ENCODE results near the gene NIM1K.
"Not testable (repeated sequence)": the region's sequence is repeated elsewhere in the genome, so short reads cannot be mapped to it uniquely, and the experiment has no call there.

The NIM1K gene

DNA sequence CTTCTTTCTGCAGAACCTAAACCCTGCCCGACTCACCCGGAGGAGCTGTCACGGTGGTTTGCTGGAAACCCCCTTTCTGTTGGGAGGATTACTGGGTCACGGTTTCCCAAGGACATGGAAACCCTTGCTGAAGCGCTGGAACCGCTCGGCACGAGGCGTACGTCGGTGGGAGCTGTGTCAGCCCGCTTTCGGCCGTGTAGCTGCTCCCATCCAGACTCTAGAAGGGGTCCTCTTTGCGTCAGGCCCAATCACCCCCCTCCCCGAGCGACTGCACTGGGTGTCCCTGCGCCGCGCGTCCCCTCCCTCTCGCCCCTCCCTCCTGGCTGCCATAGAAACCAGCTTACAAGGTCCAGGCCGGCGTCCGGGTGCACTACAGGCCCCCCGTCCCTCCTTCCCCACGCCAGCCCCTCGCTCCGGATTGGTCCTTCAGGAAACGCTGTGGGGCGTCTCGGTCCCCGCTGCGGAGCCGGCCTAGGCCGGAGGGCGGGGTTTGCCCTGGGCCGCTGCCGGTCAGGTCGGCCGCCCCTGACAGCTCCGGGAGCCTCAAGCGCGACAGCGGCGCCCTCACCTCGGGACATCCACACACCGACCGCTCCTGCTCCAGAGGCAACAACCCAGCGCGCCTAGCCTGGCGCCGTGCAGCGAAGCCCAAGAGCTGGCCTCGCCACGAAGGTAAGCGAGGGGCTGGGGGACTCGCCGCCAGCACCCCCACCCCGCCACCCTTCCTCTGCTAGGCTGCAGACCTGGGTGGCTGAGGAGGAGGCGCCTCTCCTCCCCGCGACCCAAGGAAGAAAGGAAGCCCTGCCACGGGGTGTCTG is at the start of gene NIM1K:
NIM1K (plus strand) TSS at position 486 of the 818 bp plus-strand sequence. CDS start 53,551 bp downstream, outside the sequence.
- DNase-seq: peak; percentile 7

DNA sequence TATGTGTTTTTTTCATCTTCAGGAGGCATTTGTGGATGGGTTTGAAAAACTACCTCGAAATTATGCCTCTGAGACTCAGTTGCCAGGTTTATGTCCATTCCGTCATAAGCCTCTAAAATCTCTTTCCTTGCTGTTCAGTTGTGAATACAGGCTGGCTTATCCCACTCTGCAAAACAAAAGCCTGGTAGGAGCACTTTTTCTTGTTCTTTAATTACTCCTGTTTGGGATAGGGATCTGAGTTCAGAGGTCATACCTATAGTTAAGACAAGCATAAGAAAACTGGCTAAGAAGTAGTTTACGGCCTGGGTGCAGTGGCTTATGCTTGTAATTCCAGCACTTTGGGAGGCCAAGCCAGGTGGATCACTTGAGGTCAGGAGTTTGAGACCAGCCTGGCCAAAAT is 47.0 kb upstream of the NIM1K start:
- DNase-seq: no peak

DNA sequence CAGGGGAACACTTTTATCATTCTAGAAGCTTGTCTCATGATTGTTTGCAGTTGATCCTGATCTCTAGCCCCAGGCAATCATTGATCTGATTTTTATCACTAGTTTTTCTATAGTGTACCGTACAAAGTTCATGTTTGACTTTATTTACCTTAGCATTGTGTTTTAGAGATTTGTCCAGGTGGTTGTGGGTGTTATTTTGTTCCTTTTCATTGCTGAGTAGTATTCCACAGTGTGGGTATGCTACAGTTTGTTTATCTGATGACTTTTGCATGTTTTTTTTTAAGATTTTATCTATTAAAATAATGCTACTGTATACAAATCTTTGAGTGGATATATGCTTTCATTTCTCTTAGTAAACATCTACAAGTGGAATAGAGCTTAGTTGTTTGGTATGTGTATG is 45.1 kb upstream of the NIM1K start:
- no peak for DNase-seq

DNA sequence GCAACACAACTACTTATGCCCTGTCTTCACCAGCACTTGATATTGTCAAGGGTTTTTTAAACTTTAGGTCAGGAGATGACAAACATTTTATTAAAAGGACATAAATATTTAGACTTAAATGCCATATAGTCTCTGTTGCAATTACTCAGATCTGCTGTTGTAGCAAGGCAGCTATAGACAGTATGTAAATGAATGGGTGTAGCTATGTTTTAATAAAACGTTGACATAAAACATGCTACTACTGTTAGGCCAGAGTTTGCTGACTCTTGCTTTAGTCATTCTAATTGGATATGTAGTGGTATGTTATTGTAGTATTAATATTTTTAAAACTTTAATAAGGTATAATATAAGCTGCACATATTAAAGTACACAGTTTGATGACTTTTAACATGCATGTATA is 43.6 kb upstream of the NIM1K start:
- DNase-seq: no peak

DNA sequence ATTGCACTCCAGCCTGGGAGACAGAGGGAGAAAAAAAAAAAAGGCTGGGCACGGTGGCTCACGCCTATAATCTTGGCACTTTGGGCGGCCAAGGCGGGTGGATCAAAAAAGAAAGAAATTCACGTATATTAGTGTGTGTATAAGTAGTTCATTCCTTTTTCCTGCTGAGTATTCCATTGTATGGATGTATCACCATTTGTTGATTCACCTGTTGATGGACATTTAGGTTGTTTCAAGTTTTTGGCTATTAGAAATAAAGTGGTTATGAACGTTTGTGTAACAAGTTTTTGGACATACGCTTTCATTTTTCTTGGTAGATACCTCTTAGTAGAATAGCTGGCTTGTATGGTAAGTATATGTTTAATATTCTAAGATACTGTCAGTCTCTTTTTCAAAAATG is 42.8 kb upstream of the NIM1K start:
- DNase-seq: no peak

DNA sequence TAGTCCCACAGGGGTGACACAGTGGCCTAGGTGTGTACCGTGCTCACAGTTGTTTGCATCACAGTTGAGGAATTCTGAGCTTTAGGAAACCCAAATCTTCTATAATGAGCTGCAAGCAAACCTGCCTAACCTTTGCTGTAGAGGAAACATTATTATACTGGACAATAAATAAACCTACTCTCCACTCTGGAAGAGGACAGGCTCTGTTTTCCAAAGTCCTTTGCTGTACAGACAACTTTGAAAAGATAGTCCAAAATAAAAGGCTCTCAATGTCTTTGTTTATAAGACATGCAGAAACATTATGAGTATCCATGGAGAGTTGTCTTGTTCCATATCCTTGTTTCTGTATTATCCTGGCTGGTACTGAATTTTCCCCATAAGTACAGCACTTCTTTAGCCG is 42.0 kb upstream of the NIM1K start:
- no peak for DNase-seq

DNA sequence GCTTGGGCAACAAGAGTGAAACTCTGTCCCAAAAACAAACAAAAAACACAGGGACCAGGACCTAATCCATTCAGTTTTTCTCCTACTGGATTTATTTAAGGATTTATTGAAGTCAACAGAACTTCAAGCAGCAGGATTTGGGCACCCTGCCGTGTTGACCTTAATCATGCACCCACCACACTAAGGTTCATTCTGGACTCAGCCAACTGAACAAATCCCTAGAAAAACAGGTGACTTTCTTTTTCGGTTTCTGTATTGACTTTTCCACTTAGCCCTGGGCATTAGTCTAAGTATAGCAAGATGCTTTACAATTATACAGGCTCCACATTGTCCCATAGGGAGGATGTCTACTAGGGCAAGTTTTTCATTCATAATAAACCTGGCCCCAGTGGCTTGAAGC is 41.3 kb upstream of the NIM1K start:
- no peak for DNase-seq

DNA sequence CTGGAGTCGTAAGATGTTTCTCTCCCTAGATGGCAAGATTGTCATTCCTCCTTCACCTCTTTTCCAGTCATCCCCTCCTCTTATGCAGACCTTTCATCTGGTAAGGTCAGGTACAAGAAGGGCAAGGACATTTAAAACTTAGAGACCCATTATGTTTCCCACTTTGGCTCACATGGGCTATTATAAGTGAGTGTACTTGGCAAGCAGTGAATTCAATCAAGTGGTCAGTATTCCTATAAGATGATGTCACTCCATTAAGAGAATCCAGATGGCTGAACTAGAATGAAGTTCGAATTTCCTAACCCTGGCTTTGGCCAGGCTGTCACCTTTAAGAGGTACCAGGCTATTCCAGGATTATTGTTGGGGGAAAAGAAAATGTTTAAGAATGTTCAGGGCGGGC is 39.1 kb upstream of the NIM1K start:
- DNase-seq: no peak

DNA sequence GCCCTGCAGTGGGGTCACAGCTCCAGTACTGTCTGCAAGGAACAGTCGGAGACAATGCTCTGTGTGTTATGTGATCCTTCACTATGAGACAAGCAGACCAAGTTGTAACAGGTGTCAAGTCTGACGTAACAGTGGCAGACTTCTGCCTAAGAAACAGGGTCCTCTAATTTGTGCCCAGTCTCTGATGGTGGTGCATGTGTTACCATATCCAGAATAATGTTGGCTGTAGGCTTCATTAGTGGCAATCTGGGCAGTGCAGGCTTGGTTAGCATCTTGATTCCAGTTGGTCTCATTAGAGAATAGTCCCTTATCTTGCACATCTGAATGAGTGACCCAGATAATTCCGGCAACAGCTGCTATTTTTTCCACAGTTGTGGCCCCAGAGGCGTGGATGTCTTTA is 37.6 kb upstream of the NIM1K start:
- no peak for DNase-seq

DNA sequence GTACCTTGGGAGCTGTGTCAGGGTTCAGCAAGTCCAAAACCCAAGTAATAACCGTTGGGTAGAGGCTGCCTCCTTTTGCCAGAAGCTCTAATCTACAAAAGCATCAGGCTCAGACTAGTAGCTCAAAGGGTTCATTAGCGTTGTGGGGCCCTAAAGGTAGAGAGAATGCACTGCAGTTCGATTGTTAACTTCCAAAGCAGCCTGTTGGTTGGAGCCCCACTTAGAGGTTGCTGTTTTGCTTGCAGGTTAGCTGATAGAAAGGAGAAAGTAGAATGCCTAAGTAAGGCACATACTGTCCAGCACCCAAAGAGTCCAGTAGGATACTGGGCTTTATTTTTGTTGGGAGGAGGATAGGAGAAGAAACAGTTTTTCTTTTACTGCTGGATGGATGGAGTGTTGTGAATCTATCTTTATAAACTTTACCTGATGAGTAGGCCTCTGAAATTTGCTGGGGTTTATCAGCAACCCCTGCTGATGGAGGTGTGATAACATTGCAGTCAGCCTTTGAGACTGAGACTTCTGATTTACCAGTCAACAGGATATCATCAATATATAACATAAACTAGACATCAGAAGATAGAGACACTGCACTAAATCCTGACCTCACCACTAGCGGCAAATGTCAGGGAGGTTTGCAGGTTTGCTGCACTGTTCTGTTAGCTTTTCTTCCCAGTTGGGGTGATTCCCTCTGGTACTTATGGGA is 36.5 kb upstream of the NIM1K start:
- DNase-seq: no peak

DNA sequence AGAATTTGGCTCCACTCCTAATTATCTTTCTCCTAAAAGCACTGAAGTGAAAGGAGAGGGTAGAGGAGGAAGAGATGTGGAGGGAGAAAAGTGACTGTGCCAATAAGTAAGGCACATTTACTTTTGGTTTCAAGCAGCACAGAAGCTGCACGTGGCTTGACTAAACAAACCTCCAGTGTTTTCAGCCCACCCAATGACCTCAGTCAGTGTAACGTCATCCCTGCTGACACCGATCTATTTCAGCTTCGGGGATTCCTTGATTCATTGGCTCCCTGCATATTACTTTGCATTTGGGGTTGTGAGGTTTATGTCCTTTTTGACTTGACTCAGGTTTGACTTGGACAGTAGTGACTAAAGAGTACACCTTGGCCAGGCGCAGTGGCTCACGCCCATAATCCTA is 35.6 kb upstream of the NIM1K start:
- no peak for DNase-seq

DNA sequence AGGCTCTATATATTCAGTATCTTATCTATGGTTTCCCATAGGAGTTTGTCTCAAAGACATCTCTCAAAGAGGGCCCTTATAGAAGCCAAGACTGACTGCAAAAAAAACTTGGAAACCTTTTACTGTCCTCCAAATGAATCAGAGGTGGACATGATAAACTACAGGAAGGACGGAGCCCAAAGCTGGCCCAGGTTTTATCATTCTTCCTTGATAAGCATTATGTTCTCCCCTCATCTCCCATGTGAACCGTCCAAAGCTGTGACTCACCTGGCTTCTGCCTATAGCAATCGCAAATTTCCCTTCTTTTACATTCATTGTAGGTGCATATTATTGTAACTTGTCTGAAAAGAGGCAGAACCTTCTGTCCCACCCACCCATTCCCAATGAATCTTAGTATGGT is 35.0 kb upstream of the NIM1K start:
- no peak for DNase-seq

DNA sequence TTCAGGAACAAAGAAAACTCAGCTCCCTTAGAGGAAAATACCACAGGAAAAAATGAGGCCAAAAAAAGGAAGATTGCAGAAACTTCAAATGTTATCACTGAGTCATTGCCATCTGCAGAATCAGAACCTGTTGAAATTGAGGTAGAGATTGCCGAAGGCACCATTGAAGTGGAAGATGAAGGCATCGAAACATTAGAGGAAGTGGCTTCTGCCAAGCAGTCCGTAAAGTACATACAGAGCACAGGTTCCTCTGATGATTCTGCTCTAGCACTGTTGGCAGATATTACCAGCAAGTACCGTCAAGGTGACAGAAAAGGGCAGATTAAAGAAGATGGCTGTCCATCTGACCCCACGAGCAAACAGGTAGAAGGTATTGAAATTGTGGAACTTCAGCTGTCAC is 30.8 kb upstream of the NIM1K start:
- DNase-seq: no peak

DNA sequence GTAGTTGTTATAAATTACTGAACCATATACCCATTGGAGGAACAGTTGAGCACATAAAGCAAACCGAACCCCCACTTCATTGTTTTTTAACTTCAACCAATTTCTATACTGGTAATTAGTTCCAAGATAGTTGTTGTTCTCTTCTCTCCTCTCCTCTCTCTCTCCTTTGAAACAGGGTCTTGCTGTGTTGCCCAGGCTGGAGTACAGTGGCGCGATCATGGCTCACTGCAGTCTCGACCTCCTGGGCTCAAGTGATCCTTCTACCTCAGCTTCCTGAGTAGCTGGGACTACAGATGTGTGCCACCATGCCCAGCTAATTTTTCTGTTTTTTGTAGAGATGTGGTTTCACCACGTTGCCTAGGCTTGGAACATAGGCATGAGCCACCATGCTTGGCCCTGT is 27.2 kb upstream of the NIM1K start:
- DNase-seq: not testable (repeated sequence)

DNA sequence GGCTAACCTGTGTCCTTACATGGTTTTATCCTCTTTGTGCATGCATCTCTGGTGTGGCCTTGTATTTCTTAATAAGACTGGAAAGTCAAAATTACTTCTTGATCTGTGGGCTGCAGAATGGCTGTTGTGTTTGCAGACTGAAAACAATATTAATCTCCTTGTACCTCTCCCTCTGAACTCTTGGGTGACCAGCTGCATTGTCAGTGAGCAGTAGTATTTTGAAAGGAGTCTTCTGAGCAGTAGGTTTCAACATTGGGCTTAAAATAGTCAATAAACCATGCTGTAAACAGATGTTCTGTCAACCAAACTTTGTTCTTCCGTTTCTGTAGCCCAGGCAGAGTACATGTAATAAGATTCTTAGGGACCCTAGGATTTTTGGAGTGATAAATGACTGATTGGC is 26.7 kb upstream of the NIM1K start:
- no peak for DNase-seq

DNA sequence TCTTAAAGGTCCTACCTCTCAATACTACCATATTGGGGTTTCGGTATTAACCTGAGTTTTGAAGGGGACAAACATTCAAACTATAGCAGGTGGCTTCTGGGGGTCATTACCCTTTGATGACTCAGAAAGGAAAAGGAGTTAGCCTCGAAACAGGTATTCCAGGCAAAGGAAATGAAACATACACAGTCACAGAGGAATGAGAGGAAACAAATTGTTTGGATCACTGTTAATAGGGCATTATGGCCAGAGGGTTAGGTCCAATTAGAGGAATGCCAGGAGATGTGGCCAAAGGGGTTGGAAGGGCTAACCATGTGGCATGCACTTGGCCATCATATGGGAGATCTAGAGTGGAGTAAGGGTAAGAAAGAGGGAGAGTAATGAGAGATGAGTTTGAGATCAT is 23.9 kb upstream of the NIM1K start:
- no peak for DNase-seq

DNA sequence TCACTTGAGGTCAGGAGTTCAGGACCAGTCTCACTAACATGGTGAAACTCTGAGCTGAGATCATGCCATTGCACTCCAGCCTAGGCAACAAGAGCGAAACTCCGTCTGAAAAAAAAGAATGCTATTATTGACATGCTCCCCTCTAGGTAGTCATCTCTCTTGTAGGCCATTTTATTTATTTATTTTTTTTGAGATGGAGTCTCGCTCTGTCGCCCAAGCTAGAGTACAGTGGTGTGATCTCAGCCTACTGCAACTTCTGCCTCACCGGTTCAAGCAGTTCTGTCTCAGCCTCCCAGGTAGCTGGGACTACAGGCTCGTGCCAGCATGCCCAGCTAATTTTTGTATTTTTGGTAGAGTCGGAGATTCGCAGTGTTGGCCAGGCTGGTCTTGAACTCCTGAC is 20.6 kb upstream of the NIM1K start:
- DNase-seq: no peak

DNA sequence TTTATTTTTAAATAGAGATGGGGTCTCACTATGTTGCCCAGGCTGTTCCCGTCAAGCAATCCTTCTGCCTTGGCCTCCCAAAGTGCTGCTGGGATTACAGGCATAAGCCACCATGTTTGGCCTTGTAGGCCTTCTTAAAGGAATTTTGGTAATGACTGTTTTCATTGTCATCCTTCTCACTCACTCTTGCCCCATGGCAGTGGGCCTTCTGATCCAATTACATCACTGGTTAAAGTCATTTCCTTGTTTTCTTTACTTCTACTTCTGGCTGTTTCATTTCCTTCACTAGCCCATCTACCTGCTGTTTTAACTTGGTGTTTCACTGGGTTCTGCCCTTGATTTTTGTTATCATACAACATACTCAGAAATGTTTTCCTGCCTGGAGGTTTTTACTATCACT is 20.1 kb upstream of the NIM1K start:
- no peak for DNase-seq

DNA sequence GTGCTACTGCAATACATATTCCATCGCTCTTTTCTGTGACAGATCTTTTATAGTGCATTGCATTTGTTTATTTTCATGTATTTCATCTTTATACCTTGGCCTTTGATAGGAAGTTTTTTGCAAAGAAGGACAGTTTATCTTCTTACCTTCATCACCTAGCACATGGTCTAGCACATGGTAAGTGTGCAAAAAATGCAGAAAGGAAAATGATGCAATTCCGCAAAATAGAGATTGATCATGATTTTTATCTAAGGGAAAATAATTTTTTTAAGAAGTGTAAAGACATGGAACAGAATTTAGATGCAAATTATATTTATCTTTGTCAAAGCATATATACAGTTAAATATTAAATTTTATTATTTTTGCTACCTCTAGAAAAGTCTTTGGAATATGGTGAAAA is 19.2 kb upstream of the NIM1K start:
- no peak for DNase-seq

DNA sequence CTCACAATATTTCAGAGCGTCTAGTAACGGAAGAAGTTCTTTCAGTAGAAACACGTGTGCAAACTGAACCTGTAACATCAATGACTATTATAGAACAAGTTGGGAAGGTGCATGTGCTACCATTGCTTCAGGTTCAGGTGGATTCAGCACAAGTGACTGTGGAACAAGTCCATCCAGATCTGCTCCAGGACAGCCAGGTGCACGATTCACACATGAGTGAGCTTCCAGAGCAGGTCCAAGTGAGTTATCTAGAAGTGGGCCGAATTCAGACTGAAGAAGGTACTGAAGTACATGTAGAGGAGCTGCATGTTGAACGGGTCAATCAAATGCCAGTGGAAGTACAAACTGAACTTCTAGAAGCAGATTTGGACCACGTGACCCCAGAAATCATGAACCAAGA is 17.4 kb upstream of the NIM1K start:
- no peak for DNase-seq

DNA sequence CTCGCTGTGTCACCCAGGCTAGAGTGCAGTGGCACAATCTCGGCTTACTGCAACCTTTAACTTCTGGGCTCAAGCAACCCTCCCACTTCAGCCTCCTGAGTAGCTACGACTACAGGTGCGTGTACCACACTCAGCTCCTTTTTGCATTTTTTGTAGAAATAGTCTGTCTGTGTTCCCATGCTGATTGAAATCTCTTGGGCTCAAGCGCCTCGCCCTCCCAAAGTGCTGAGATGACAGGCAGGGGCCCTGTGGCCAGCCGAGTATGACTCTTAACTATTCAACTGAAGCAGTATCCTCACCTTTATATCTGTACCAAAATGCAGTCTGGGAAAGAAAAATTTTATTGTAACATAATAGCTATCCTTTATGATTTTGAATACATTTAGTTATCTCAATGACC is 12.2 kb upstream of the NIM1K start:
- no peak for DNase-seq

DNA sequence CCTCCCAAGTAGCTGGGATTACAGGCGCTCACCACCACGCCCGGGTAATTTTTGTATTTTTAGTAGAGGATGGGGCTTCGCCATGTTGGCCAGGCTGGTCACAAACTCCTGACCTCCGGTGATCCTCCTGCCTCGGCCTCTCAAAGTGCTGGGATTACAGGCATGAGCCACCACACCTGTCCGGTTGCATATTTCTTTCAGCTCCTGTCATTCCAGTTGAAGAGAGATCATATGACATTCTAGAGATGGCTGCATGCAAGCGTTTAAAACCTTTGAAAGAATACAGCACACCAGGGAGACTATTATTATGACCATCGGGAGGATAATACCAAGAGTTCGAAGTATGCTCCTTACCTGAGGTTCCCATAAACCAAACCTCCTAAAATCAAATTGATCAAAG is 9.6 kb upstream of the NIM1K start:
- DNase-seq: no peak

DNA sequence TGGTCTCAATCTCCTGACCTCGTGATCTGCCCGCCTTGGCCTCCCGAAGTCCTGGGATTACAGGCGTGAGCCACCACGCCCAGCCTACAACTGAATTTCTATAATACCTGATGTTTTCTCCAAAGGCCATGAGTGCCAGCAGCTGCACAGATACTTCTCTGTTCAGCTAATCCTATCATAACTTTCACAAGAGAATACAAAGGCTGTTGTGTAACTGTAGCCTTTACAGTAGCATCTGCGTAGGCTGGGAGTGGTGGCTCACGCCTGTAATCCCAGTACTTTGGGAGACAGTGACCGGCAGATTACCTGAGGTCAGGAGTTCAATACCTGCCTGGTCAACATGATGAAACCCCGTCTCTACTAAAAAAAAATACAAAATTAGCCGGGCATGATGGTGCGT is 8.9 kb upstream of the NIM1K start:
- DNase-seq: not testable (repeated sequence)

DNA sequence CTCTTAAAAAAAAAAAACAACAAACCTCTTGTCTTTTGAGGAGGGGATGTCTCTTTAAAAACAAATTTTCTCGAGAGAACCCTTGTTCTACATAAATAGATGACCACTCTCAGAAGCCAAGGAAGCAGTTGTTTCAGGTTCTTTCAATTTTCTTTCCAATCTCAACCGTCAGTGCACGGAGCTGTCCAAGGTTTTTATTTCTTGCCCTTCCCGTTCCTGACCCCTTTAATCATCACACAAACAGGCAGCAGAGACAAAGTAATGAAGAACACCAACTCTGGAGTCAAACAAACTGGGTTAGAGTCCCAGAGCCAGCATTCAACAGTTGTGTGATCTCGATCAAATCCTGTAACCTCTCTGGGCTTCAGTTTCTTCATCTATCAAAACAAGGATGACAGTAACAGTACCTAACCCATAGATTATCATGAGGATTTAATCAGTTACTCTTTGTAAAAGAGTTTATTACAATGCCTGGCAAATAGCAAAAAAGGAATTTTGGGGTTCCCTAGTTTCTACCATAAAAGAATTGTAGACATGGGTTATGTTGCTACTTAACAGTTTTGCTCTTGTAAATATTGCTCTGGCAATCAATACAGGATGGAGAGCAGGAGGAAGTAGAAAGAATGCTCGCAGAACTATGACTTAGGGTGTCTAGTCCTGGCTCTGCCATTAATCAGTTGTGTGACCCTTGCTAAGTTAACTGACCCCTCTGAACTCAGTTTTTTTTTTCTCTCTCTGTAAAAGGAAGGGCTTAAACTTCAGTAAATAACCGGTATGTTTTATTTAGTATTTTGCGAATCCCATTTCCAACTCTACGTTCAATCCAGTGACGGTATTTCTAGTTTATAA is 1.0 kb upstream of the NIM1K start:
- DNase-seq: no peak

Measured in activated CD4-positive, alpha-beta T cell treated with anti-CD3 and anti-CD28 coated beads, Interleukin-2, amount 50 U/mL, for 1 hour (primary cell).